G401.6 (cell line): ENCODE measurements around the gene MRPL40.

ENCODE experiments used
- FAIRE-seq: peaks from 2 replicates; lab custom pipeline; 2012; peaks lifted over from hg19 to GRCh38; lab: Jason Lieb, UNC

MRPL40 gene

DNA sequence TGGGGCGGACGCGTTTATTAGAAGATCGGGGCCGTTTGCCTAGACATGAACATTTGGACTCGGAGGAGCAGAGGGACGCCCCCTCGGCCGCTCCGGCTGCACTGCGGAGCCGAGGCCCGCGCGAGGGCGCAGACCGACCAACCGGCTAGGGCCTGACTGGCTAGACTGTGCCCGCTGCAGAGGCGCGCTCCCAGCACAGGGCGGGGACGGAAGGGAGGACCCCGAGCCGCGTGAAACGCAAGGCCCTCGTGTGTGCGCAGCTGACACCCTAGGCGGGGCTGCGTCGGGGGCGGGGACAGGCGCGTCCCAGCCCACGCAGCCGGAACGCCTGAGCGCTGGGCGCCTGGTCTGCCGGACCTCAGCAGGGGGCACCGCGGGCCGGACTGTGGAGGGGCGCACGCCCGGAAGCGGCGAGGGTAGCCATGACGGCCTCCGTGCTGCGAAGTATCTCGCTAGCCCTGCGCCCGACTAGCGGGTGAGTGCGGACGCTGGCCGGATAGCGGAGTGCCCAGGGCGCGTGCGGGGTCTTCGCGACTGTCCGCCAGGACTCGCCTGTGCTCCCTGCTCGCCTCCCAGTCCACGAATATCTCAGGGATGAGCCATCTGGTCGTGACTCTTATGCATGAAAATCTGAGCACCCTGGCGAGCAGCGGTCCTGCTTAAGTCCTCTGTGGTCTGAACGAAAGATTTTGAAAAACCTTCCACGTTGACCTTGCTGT, at the start of gene MRPL40:
TSS of gene MRPL40 (plus strand) at position 413 of the 719 bp plus-strand sequence. CDS start at position 423, 10 bp downstream.
- peak; percentile 33 for FAIRE-seq

DNA sequence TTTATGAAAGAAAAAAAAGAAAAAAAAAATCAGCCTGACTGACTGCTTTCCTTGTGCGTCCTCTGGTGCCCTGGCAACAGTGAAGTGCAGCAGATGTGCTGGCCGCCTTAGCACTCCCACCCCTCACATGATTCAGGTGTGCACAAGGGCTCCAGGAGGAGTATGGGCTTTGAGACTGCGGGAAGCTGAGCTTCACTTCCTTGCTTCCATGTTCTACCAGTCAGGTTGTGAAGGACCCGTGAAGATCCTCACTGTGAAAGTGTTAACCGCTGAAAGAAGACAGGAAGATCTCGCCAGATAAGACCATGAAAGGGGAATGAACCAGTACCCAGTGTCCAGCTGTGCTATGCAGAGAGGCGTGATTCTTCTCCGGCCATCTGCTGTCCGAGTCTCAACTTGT, 49.1 kb upstream of the MRPL40 start:
- FAIRE-seq, result no peak

GRCh38 chr22:19385221-19385906, 47.0 kb upstream of the MRPL40 start:
- FAIRE-seq, result no peak

DNA sequence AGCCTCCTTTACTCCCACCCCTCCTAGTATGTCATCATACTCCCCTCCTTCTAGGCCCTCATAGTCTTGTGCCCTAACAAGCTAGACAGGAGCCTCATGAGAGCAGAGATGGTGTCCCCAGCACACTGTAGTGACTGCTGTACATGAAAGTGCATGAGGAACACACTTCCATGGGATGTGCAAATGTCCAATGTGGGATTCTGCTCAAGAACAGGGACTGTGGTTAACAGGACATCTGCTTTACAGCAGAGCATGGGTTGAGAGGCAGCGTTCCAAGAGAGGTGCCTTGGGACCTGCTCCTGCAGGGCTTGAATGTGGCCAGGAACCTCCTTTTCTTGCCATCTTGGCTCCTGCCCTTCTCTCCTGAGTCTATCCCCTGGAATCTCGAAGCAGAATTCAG, 46.1 kb upstream of the MRPL40 start:
- no peak for FAIRE-seq

DNA sequence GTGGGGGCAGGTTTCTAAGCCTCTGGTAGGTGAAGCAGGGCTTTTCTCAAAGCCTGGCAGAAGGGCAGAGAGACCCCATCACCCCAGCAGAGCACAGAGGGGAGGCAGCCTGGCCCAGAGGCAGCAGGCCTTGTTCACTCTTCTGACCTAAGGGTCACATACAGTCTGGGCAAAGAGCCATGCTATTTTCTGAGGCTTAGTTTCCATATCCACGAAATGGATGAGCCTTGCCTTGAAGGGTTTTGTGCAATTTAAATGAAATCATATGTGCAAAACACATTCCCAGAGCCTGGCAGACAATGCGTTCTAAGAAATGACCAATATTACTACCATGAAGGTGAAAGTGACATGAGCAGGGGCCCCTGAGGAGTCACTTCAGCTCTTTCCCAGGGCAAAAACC, 45.3 kb upstream of the MRPL40 start:
- no peak for FAIRE-seq

DNA sequence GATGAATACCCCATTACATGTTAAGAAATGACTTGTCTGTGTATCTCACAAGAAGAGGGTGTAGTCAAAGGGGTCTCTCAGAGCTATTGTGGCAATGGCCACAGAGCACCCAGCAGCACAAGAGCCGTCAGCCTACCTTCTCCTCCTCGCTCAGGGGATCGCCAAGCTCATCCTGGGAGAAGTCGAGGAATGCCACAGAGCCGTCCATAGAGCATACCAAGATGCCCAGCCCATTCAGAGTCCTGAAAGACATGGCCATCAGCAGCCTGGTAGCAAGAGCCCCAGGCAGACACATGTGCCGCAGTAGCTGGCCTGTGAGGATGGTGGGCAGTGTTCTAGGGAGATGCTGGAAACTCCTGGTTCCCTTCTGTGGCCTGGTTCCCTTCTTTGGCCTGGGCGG, 44.8 kb upstream of the MRPL40 start:
- no peak for FAIRE-seq

DNA sequence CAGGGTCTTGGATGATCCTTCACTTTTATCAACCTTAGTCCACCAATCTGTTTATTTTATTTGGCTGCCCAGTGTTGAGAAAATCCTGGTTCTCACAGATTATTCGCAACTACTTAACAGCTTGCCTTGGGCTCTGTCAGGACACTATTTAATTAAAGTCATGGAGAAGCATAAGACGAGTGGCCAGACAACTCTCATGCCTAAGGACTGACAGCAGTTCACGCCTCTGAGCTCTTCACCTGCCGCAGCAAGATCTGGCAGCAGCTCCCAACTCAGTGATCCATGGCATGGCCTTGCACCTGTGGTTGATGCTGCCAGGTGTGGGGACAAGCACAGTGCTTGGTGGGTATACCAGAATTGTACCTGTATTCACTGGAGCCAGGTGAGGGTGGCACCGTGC, 38.6 kb upstream of the MRPL40 start:
- no peak for FAIRE-seq

DNA sequence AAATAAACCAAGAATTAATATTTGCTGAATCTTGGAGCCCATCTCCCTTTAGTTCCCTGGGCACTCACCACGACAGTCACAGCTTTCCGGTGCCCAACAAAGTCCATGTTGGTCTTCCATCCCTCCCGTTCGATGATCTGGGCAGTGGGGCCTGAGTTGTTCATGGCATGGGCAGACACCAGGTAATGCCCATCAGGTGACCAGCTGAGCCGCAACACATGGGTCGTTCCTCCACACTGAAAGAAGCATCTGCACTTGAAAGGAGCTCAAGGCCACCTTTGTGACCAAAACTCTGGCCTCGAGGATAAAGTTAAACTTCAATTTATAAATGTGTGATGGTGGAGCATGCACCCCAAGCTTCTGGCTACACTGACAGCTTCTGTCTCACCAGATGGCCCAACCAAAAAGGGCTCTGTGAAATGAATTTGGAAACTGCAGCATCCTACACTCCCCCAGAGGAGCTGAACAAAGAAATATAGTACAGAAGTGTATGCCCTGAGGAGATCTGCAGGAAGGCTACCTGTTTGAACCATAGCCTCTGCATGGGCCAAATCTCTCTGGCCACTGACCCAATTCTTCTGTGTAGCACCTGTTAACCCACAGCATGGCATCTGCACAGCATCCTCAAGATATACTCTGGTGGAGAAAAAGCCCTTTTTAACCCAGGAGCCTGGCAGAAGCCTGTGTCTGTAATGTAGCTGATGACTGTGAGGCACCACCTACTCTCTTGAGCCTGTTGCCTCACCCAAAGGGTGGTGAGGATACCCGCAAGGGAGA, 37.9 kb upstream of the MRPL40 start:
- FAIRE-seq, result no peak

DNA sequence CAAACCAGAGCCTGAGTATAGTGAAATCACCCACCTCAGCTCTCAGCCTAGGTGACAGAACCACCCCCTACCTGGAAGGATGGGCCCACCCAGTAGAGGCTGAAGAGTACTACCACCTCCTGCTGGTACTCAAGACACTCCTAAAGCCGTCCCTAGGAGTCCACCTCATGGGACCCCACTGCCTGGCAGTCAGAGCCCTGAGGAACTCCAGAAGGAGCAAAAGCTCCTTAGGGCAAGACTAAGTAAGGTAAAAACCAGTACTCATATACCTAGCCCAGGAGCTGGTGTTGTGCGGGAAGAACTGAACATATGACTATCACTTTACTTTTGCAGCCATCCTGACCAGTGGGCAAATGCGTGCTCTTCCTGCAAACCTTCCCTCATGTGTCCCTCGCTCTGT, 37.1 kb upstream of the MRPL40 start:
- FAIRE-seq, result no peak

- FAIRE-seq, result no peak
Measured at GRCh38 chr22:19396561-19396933, 35.8 kb upstream of the MRPL40 start.

DNA sequence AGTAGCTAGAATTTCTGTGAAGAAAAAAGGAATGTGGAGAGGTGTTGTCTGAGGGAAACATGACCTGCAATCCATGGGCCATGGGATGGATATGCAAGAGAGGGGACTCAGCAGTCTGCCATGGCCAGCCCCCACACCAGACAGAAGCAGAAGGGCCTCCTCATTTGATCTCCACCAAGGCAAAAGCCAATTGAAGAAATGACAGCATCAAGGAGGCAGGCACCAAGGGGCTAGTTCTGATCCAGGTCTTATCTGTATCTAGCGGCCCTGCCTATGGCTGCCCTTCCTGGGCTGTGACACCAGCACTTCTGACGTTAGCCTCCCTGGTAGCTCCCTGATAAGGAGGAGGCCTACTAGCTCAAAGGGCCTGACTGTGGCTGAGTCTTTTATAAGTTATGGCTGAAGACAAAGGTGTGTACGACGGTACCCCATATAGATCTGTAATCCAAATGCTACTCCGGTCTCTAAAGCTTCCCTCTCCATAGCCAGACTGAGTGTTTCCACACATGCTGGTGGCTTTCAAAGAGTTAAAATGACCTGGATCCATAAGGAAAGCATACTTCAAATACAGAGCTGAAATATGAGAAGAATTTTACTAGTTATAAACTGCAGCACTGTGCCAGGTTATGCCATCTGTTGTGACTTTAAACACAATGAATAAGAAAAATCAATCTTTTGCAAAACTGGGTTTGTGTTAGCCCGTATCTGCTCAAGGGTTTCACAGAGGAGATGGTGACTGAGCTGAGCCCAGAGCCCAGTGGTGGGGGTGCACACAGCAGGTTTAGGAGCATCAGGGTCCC, 35.2 kb upstream of the MRPL40 start:
- FAIRE-seq, result no peak

DNA sequence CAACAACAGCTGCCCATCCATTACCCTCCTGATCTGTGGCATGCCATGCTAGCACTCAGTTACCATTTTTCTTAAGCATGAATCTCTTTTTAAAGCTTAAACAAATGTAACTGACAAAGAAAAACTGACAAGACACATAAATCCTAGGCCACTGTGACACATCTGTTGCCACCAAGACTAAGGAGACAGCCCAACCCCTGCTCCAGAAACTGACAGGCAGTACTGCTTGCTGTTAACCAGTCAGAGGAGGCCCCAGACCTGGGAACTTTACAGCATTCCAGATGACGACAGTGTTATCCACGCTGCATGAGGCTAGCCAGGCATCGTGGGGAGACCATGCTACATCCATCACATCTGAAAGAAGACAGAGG, 34.6 kb upstream of the MRPL40 start:
- no peak for FAIRE-seq

- no peak for FAIRE-seq
Measured at GRCh38 chr22:19398206-19398605, 34.1 kb upstream of the MRPL40 start.

DNA sequence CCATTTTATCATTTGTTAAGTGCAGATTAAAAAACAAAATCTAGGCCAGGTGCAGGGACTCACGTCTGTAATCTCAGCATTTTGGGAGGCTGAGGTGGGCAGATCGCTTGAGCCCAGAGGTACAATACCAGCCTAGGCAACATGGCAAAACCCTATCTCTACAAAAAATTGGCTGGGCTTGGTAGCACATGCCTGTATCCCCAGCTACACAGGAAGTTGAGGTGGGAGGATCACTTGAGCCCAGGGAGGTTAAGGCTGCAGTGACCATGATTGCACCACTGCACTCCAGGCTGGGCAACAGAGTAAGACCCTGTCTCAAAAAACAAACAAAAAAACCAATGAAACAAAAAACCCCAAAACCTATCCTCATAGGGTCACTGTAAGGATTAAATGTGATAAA, 33.7 kb upstream of the MRPL40 start:
- FAIRE-seq, result no peak

- FAIRE-seq, result no peak
Measured at GRCh38 chr22:19400881-19401280, 31.5 kb upstream of the MRPL40 start.

DNA sequence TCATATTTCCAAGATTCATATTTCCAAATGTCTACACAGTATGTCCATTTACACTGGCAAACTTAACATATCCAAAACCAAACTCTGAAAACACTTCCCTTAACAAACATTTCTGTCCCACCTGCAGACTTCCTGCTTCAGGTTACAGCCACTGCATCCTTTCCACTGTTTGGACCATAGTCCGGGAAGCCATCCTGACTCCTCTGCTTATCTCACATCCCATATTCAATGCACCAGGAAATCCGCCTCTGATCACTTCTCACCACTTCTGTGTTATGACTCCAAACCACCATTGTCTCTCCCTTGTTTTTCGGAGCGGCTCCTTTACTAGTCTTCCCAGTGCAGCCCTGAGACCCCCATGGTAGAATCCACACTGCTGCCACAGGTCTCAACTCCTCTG, 30.9 kb upstream of the MRPL40 start:
- no peak for FAIRE-seq

DNA sequence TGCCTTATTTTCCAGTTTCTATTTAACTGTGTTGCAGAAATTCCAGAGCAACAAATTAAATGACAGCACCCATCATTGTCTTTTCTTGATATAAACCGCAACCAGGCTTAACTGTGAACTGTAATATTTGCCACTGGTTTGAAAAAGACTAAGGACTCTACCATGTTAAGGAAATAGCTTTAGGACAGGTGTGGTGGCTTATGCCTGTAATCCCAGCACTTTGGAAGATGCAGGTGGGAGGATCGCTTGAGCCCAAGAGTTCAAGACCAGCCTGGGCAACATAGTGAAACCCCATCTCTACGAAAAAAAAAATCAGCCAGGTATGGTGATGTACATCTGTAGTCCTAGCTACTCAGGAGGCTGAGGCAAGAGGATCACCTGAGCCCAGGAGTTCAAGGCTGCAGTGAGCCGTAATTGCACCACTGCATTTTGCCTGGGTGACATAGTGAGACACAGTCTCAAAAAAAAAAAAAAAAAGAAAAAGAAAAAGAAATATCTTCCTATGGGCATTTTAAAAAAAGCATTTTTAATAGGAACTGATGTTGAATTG, 29.6 kb upstream of the MRPL40 start:
- no peak for FAIRE-seq

DNA sequence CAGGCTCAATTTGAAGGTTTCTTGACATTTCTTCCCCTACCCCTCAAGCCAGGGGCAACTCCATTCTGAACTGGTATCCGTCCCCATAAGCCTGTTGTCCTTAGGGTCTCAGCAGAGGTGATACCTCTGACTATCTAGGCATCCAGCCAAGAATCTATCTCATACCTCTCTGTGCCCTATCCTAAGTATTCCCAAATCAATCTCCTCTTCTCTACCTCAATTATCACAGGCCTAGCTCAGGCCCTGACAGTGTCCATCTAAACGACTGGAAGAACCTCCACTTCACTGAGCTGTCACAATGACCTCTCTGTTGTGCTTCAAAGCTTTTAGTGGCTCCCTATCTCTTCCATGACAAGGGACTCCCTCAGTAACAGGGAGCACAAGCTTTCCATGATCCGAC, 27.7 kb upstream of the MRPL40 start:
- FAIRE-seq, result no peak

- FAIRE-seq, result no peak
Measured at GRCh38 chr22:19405133-19405532, 27.2 kb upstream of the MRPL40 start.

- FAIRE-seq, result no peak
Measured at GRCh38 chr22:19405652-19406051, 26.7 kb upstream of the MRPL40 start.

DNA sequence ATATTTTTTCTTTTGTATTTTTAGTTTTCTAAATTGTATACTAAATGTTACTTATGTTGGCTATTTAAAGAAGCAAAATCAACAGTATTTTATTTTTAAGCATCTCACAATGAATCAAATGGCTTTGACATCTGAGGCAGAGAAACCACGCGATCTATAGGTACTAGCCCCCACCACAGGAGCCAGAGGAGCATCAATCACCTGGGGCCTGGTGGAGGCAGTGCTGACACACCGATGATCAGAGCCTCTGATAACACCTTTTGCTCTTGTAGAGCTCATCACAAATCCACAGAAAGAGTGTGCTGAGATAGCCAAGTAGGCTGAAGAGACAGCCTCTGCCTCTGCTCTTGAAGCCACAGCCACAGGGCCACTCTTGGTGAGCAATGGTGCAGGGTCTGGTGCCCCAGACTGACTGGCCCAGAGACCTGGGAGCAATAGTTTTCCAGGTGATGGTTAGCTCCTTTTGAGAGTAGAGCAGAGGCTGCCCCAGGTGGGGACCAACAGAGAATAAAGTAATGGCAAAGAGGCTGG, 26.0 kb upstream of the MRPL40 start:
- FAIRE-seq, result no peak

DNA sequence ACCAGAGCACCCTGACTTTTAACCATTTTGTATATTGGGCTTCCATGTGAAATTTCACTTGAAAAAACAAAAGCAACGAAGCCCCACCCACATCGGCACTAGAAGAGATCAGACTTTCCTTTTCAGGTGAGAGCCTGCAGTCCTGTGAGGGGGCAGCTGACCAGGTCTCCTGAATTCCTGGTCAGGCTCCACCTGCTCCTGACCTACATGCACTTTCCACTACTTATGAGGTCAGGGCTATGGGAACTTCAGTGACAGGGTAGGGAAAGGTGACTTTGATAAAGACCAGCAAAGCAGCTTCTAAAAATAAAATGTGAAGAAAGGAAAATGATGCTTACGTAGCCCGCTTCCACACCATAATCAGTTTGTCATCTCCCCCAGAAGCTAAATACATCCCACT, 25.5 kb upstream of the MRPL40 start:
- FAIRE-seq, result no peak
